HUES48 (cell line): ENCODE measurements around the gene VPS52.
A peak's percentile ranks its signal among the peaks of the same experiment; 100 is the strongest.

ENCODE experiments used
- H3K27ac ChIP-seq: one replicate; pipeline ENCODE4 v1.7.0; 2013; ENCODE audit warnings: low read depth, low read length, inconsistent platforms
- H3K27me3 ChIP-seq: 2 replicates; pipeline ENCODE4 v1.6.1; 2013; ENCODE audit warnings: mild to moderate bottlenecking, low read length; ENCODE audit not compliant: control insufficient read depth, insufficient read depth
- H3K36me3 ChIP-seq: 2 replicates; pipeline ENCODE4 v1.6.1; 2013; ENCODE audit warnings: low read length; ENCODE audit not compliant: control insufficient read depth, insufficient read depth
- H3K4me1 ChIP-seq: 2 replicates; pipeline ENCODE4 v1.6.1; 2013; ENCODE audit warnings: mild to moderate bottlenecking, low read length; ENCODE audit not compliant: control insufficient read depth, insufficient read depth
- H3K4me3 ChIP-seq: 2 replicates; pipeline ENCODE4 v1.5.1; 2013; ENCODE audit warnings: mild to moderate bottlenecking, low read depth, low read length
- H3K9ac ChIP-seq: 2 replicates; pipeline ENCODE4 v1.6.1; 2013; ENCODE audit warnings: mild to moderate bottlenecking, low read depth, low read length, moderate library complexity
- H3K9me3 ChIP-seq: 2 replicates; pipeline ENCODE4 v1.6.1; 2013; ENCODE audit warnings: low read length; ENCODE audit not compliant: control insufficient read depth, insufficient read depth

VPS52 gene

DNA sequence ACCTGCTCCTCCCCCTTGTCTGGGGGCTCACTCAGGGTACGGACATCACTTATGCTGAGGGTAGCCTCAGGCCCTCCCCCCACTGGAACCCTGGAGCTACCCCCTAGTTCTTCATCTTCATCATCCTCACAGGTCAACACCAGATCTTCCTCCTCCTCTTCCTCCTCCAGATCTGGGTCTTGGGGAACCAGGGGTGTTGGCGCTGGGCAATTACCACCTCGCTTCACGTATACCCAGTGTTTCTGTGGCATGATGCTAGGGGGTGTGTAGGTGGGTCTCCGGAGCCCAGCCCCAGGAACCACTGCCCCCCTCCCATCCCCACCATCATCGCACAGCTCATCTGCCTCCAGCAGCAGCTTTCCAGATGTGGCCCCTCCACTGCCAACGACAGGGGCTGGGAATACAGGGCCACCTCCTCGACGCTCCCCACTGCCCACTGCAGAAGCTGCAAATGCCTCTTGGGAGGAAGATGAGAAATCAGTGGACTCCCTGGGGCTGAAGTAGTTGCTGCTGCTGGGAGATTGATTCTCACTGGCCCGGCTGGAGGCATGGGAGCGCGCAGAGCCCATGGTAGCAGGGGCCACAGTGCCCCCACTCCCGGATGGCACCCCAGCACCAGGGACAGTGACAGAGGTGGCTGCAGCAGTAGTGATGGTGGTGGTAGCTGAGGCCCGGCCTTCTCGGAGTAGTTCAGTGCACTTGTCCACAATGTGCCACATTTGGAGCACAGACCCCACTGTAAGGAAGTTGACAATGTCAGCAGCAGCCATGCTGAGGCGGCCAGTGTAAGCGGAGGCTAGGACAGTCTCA, 44.3 kb upstream of the VPS52 start:
- no peaks in the 10 kb centered on the region for H3K9me3 ChIP-seq
- H3K36me3 ChIP-seq = peaks cover 30% of the 10 kb centered on the region
- no peak overlapping the region for H3K27ac ChIP-seq
- H3K4me1 ChIP-seq = peaks cover 33% of the 10 kb centered on the region
- no peak overlapping the region for H3K9ac ChIP-seq
- no peak overlapping the region for H3K4me3 ChIP-seq
- H3K27me3 ChIP-seq = no peaks in the 10 kb centered on the region

DNA sequence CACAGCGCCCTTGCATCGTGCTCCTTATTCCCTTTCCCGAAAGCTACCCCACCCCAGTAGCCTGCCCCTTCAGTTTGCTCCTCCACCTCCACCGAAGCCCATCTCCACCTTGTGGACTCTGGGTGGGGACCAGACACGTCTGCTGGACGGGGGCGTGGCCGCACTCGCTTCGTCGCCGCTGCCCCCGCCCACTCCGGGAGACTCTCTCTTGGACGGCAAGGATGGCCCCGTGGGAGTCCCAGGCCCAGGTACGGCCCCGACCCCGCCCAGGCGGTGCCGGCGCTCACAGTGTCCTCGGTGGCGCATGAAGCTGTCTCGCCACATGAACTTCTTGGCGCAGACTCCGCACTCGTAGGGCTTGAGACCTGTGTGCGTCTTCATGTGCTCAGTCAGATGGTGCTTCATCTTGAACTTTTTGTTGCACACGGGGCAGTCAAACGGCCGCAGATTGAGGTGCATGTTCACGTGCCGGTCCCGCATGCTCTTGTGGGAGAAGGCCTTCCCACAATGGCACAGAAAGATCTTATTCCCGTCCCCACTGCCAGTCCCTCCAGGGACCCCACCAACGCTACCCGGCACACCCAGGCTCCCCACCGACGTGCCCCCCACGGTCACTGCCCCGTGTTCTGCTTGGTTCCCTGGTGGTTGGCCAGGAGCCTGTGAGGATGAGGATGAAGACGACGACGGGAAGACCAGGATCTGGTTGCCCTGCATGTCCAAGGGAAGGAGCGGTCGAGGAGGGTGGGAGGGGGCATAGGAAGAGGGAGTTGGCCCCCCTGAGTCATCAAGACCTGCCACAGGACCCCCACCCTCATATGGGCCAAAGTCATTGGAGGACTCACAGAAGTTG, 43.5 kb upstream of the VPS52 start:
- H3K9me3 ChIP-seq = no peaks in the 10 kb centered on the region
- H3K4me1 ChIP-seq = peaks cover 31% of the 10 kb centered on the region
- H3K36me3 ChIP-seq = peaks cover 22% of the 10 kb centered on the region
- peak overlapping the region; percentile 98 for H3K4me3 ChIP-seq
- H3K27me3 ChIP-seq = no peaks in the 10 kb centered on the region
- no peak overlapping the region for H3K9ac ChIP-seq
- no peak overlapping the region for H3K27ac ChIP-seq

GRCh38 chr6:33314515-33314942, 42.9 kb upstream of the VPS52 start:
- peak overlapping the region; percentile 98 for H3K4me3 ChIP-seq
- H3K9me3 ChIP-seq = no peaks in the 10 kb centered on the region
- no peak overlapping the region for H3K27ac ChIP-seq
- no peak overlapping the region for H3K9ac ChIP-seq
- no peaks in the 10 kb centered on the region for H3K27me3 ChIP-seq
- H3K4me1 ChIP-seq = peaks cover 30% of the 10 kb centered on the region
- H3K36me3 ChIP-seq = peaks cover 16% of the 10 kb centered on the region

GRCh38 chr6:33313709-33314514, 42.2 kb upstream of the VPS52 start, which contains the start of gene TAPBP:
Gene TAPBP (minus strand): TSS chr6:33314078. CDS start chr6:33314041, 37 bp downstream.
- Histone ChIP-seq H3K4me3 (peak within 1 kb of the TSS; percentile 98), H3K27ac (peak within 1 kb of the TSS; percentile 76), H3K36me3 (peaks cover 9% of the 10 kb centered on the region)

DNA sequence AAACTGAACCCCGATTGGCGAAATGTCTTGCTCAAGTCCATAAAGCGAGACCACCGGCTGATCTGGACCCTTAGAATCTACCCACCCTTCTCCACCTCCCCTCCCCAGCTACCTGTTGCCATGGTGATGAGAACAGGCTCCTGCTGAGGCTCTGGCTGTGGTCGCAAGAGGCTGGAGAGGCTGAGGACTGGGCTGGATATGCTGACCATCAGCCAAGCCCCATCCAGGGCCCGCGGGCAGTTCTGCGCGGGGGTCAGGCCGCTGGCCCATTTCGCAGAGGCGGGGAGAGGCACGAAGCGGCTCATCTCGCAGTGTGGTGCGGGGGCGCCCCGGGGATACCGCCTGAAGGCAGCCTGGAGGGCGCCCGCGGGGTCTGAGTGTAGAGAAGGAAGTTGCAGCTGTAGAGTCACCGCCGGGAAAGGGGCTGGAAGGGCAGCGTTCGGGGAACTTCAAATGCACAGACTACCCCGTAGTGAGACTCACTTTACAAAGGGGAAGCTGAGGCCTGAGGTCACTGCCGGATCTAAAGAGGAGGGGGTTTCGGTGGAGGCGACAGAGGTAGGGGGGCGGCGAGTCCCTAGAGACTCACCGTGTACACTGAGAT, 41.5 kb upstream of the VPS52 start:
- peaks cover 23% of the 10 kb centered on the region for H3K4me1 ChIP-seq
- H3K36me3 ChIP-seq = peaks cover 4% of the 10 kb centered on the region
- H3K9ac ChIP-seq = peak overlapping the region; percentile 71; the same call in 1 of the 2 replicates
- no peaks in the 10 kb centered on the region for H3K27me3 ChIP-seq
- peak overlapping the region; percentile 98 for H3K4me3 ChIP-seq
- H3K9me3 ChIP-seq = no peaks in the 10 kb centered on the region
- H3K27ac ChIP-seq = peak overlapping the region; percentile 76

More at GRCh38 chr6:33313709-33314514, 42.2 kb upstream of the VPS52 start, which contains the start of gene TAPBP:
- peaks cover 30% of the 10 kb centered on the region for H3K4me1 ChIP-seq
- H3K27me3 ChIP-seq = no peaks in the 10 kb centered on the region
- peak within 1 kb of the TSS; percentile 71 for H3K9ac ChIP-seq
- H3K9me3 ChIP-seq = no peaks in the 10 kb centered on the region

- Histone ChIP-seq H3K4me3 (peak overlapping the region; percentile 98), H3K27ac (peak overlapping the region; percentile 76), H3K9me3 (no peaks in the 10 kb centered on the region), H3K27me3 (no peaks in the 10 kb centered on the region), H3K36me3 (peaks cover 4% of the 10 kb centered on the region), H3K4me1 (peaks cover 21% of the 10 kb centered on the region), H3K9ac (0 out of 2 replicates have a peak overlapping the region, but pooled peaks have one; percentile 71)
Observed at GRCh38 chr6:33312361-33313104, 40.9 kb upstream of the VPS52 start.

- Histone ChIP-seq H3K27ac (no peak overlapping the region), H3K36me3 (peaks cover 3% of the 10 kb centered on the region; the same call in 1 of the 2 replicates), H3K4me3 (no peak overlapping the region), H3K9me3 (no peaks in the 10 kb centered on the region), H3K27me3 (no peaks in the 10 kb centered on the region), H3K4me1 (no peaks in the 10 kb centered on the region), H3K9ac (no peak overlapping the region)
Observed at GRCh38 chr6:33306356-33306755, 34.7 kb upstream of the VPS52 start.

GRCh38 chr6:33305052-33305451, 33.4 kb upstream of the VPS52 start:
- no peak overlapping the region for H3K27ac ChIP-seq
- H3K36me3 ChIP-seq = peaks cover 3% of the 10 kb centered on the region; the same call in 1 of the 2 replicates
- H3K9ac ChIP-seq = no peak overlapping the region

GRCh38 chr6:33304216-33304615, 32.5 kb upstream of the VPS52 start:
- peaks cover 3% of the 10 kb centered on the region; the same call in 1 of the 2 replicates for H3K36me3 ChIP-seq
- H3K4me3 ChIP-seq = no peak overlapping the region
- H3K9ac ChIP-seq = no peak overlapping the region
- H3K27ac ChIP-seq = no peak overlapping the region
- H3K9me3 ChIP-seq = no peaks in the 10 kb centered on the region
- H3K4me1 ChIP-seq = no peaks in the 10 kb centered on the region
- H3K27me3 ChIP-seq = no peaks in the 10 kb centered on the region

More at GRCh38 chr6:33305052-33305451, 33.4 kb upstream of the VPS52 start:
- H3K27me3 ChIP-seq = no peaks in the 10 kb centered on the region
- no peaks in the 10 kb centered on the region for H3K4me1 ChIP-seq
- H3K4me3 ChIP-seq = no peak overlapping the region
- no peaks in the 10 kb centered on the region for H3K9me3 ChIP-seq
